Keratinocyte (primary cell): ENCODE data around the gene CGNL1. TPM values are rescaled to one million over a fixed set of nuclear protein-coding genes. Genes with fewer than 3 reads are reported as not detected.

Experiments
- DNase-seq: peaks from one replicate; pipeline ENCODE4 v3.0.0-alpha.2; 2011; ENCODE audit warnings: low read depth, missing footprints, low spot score
- FAIRE-seq: peaks from 2 replicates; lab custom pipeline; 2011; peaks lifted over from hg19 to GRCh38; lab: Jason Lieb, UNC
- H2AFZ ChIP-seq: 2 replicates; pipeline ENCODE4 v1.6.0; 2012; ENCODE audit warnings: low read length, control low read depth, inconsistent platforms; ENCODE audit not compliant: control insufficient read depth
- H3K27ac ChIP-seq: 2 replicates; pipeline ENCODE4 v1.5.1; 2011; ENCODE audit warnings: low read length; ENCODE audit not compliant: control insufficient read depth, insufficient read depth
- H3K27me3 ChIP-seq: 3 replicates; pipeline ENCODE4 v1.6.0; 2011; ENCODE audit warnings: low read length; ENCODE audit not compliant: control insufficient read depth, insufficient read depth; ENCODE audit errors: extremely low read depth
- H3K36me3 ChIP-seq, 2 experiments: 2 replicates in 1 of 2; 3 replicates in 1 of 2; pipeline ENCODE4 v1.5.1; 2011; ENCODE audit warnings: low read length in 2 of 2, mild to moderate bottlenecking in 1 of 2; ENCODE audit not compliant: control insufficient read depth in 2 of 2, insufficient read depth in 2 of 2; ENCODE audit errors: extremely low read depth in 1 of 2
- H3K4me1 ChIP-seq: 3 replicates; pipeline ENCODE4 v1.5.1; 2011; ENCODE audit warnings: low read length; ENCODE audit not compliant: control insufficient read depth, insufficient read depth; ENCODE audit errors: extremely low read depth
- H3K4me2 ChIP-seq: 3 replicates; pipeline ENCODE4 v1.6.0; 2011; ENCODE audit warnings: low read depth, low read length; ENCODE audit not compliant: control insufficient read depth, insufficient read depth; ENCODE audit errors: extremely low read depth
- H3K4me3 ChIP-seq, 3 experiments: fragments of 200-600 bp in 1 of 3; sonication (generic) in 1 of 3; 2 replicates in 2 of 3; 3 replicates in 1 of 3; pipeline ENCODE4 v1.5.1; 2011 to 2016; ENCODE audit warnings: low read length in 3 of 3, mild to moderate bottlenecking in 3 of 3, control low read depth in 2 of 3, inconsistent platforms in 1 of 3, low read depth in 1 of 3, mixed read lengths in 1 of 3, mixed run types in 1 of 3, moderate library complexity in 1 of 3; ENCODE audit not compliant: control insufficient read depth in 2 of 3, insufficient read depth in 2 of 3; ENCODE audit errors: extremely low read depth in 1 of 3
- H3K79me2 ChIP-seq: 2 replicates; pipeline ENCODE4 v1.6.0; 2012; ENCODE audit warnings: low read length; ENCODE audit not compliant: control insufficient read depth, insufficient read depth
- H3K9ac ChIP-seq: 3 replicates; pipeline ENCODE4 v1.6.0; 2011; ENCODE audit warnings: low read length; ENCODE audit not compliant: control insufficient read depth, insufficient read depth; ENCODE audit errors: extremely low read depth
- H3K9me1 ChIP-seq: 3 replicates; pipeline ENCODE4 v1.6.0; 2011; ENCODE audit warnings: low read length; ENCODE audit not compliant: control insufficient read depth, insufficient read depth; ENCODE audit errors: extremely low read depth
- H3K9me3 ChIP-seq: 2 replicates; pipeline ENCODE4 v1.5.1; 2012; ENCODE audit warnings: low read depth, low read length; ENCODE audit not compliant: control insufficient read depth
- H4K20me1 ChIP-seq: 3 replicates; pipeline ENCODE4 v1.6.0; 2011; ENCODE audit warnings: low read length; ENCODE audit not compliant: control insufficient read depth, insufficient read depth; ENCODE audit errors: extremely low read depth
- CTCF ChIP-seq, 3 experiments: IDR thresholded peaks in 1 of 3; conservative IDR thresholded peaks in 1 of 3; optimal IDR thresholded peaks in 1 of 3; 2 replicates in 2 of 3; 3 replicates in 1 of 3; pipeline versions ENCODE3 to v1.5.1; 2011; ENCODE audit warnings: low read length in 3 of 3, mild to moderate bottlenecking in 3 of 3, moderate library complexity in 2 of 3, control low read depth in 1 of 3, inconsistent platforms in 1 of 3; ENCODE audit not compliant: insufficient read depth in 2 of 3; ENCODE audit errors: extremely low read depth in 1 of 3
- EZH2 ChIP-seq: IDR thresholded peaks from one replicate; pipeline ENCODE4 v1.6.1; 2012; ENCODE audit warnings: inconsistent platforms, mild to moderate bottlenecking, low read length, moderate library complexity
- dilution Hi-C: fragments of 300-500 bp; cut with MboI; formaldehyde crosslinking; loops from one replicate; pipeline ENCODE4 v1.7.0; 2020; ENCODE audit warnings: low sequenced_read_pairs; ENCODE audit not compliant: extremely low pct_ligation_motif_present
- polyA plus RNA-seq, 5 experiments: library from polyadenylated mRNA; depleted of rRNA in 3 of 5; stranded (reverse) in 3 of 5; stranded (forward) in 1 of 5; unstranded in 1 of 5; fragments of >200 nt; gene quantifications; 1 replicate in 1 of 5; 2 replicates in 3 of 5; 3 replicates in 1 of 5; pipeline versions ENCODE4 v1.2.1 to v1.2.3, GENCODE V29; 2011 to 2012; ENCODE audit warnings: missing spikeins in 2 of 5, low read depth in 1 of 5, low replicate concordance in 1 of 5

The CGNL1 gene
- polyA plus RNA-seq, 1 donor (not counting 4 experiments of a cell fraction or from before 2014, with no cell fraction given), result 0.05 TPM

- no peaks in the 10 kb centered on the region for H3K79me2 ChIP-seq
- DNase-seq, result no peak
- H4K20me1 ChIP-seq, result no peaks in the 10 kb centered on the region
- H3K27me3 ChIP-seq, result no peaks in the 10 kb centered on the region
- H3K4me1 ChIP-seq, result no peaks in the 10 kb centered on the region
- no peak overlapping the region for H3K4me2 ChIP-seq
- no peak for TF ChIP-seq CTCF (optimal IDR thresholded peaks at IDR 0.05 in 1 of 3, IDR thresholded peaks at IDR 0.05 in 1 of 3, conservative IDR thresholded peaks at IDR 0.05 in 1 of 3; ENCODE audit: extremely low read depth in 1 of 3, insufficient read depth in 2 of 3, low read length in 3 of 3)
- TF ChIP-seq EZH2, result no peak
- dilution Hi-C loops, result loop anchor here (25.0 kb wide), 1 partner anchor 189 kb away; no protein-coding TSS in a partner anchor
- H3K9ac ChIP-seq, result no peak overlapping the region
- no peak overlapping the region for H3K4me3 ChIP-seq
- no peaks in the 10 kb centered on the region for H3K9me1 ChIP-seq
- no peak for FAIRE-seq
- H3K9me3 ChIP-seq, result no peaks in the 10 kb centered on the region
- H3K36me3 ChIP-seq, result no peaks in the 10 kb centered on the region
- H2AFZ ChIP-seq, result no peak overlapping the region
- H3K27ac ChIP-seq, result no peak overlapping the region
Measured at GRCh38 chr15:57526615-57527014, 150.3 kb downstream of the CGNL1 start.

GRCh38 chr15:57527382-57528091, 151.2 kb downstream of the CGNL1 start:
- Histone ChIP-seq H3K27me3 (no peaks in the 10 kb centered on the region), H3K36me3 (no peaks in the 10 kb centered on the region), H3K4me1 (no peaks in the 10 kb centered on the region), H3K4me3 (no peak overlapping the region), H4K20me1 (no peaks in the 10 kb centered on the region), H3K79me2 (no peaks in the 10 kb centered on the region), H3K27ac (no peak overlapping the region), H2AFZ (no peak overlapping the region), H3K9ac (no peak overlapping the region), H3K9me3 (no peaks in the 10 kb centered on the region), H3K9me1 (no peaks in the 10 kb centered on the region), H3K4me2 (no peak overlapping the region)
- peak; percentile 55 for DNase-seq
- FAIRE-seq, result peak; percentile 87
- TF ChIP-seq CTCF (optimal IDR thresholded peaks at IDR 0.05 in 1 of 3, IDR thresholded peaks at IDR 0.05 in 1 of 3, conservative IDR thresholded peaks at IDR 0.05 in 1 of 3; ENCODE audit: extremely low read depth in 1 of 3, insufficient read depth in 2 of 3, low read length in 3 of 3) (peak; percentile 48 to 57 (median 49)), EZH2 (no peak)
- dilution Hi-C loops, result loop anchor here (25.0 kb wide), 1 partner anchor 190 kb away; no protein-coding TSS in a partner anchor
